ENCODE measurements around the gene NDUFB11. TPM values are rescaled to one million over a fixed set of nuclear protein-coding genes. Genes with fewer than 3 reads are reported as not detected.

Gene NDUFB11
- total RNA-seq, 4 donors from 2014 or later: 64.3 to 91.1 (median 71.4) TPM

DNA sequence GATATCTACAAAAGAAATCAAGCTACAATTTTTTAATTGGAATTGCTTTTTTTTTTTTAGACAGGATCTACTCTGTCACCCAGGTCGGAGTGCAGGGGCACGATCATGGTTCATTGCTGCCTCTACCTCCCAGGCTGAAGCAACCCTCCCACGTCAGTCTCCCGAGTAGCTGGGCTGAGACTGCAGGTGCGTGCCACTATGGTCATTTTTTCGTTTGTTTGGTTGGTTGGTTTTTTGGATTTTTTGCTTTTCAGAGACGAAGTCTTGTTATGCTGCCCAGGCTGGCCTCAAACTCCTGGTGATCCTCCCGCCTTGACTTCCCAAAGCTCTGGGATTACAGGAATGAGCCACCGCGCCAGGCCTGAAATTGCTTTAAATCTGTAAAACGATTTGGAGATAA, 50.6 kb downstream of the NDUFB11 start:
- in situ Hi-C loops (cut with MboI; ENCODE audit: low pct_ligation_motif_present in 1 of 4, low pct_unique_long_range_greater_than_20kb in 1 of 4, low sequenced_read_pairs in 3 of 4): no loop called here
- TF ChIP-seq POLR2AphosphoS5 (IDR thresholded peaks at IDR 0.05) (no peak), EP300 (IDR thresholded peaks at IDR 0.05; ENCODE audit: low read depth) (no peak), POLR2A (IDR thresholded peaks at IDR 0.05) (no peak)
- TF ChIP-seq, protein P1, sequence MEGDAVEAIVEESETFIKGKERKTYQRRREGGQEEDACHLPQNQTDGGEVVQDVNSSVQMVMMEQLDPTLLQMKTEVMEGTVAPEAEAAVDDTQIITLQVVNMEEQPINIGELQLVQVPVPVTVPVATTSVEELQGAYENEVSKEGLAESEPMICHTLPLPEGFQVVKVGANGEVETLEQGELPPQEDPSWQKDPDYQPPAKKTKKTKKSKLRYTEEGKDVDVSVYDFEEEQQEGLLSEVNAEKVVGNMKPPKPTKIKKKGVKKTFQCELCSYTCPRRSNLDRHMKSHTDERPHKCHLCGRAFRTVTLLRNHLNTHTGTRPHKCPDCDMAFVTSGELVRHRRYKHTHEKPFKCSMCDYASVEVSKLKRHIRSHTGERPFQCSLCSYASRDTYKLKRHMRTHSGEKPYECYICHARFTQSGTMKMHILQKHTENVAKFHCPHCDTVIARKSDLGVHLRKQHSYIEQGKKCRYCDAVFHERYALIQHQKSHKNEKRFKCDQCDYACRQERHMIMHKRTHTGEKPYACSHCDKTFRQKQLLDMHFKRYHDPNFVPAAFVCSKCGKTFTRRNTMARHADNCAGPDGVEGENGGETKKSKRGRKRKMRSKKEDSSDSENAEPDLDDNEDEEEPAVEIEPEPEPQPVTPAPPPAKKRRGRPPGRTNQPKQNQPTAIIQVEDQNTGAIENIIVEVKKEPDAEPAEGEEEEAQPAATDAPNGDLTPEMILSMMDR (IDR thresholded peaks at IDR 0.05): no peak
- Histone ChIP-seq H3K4me3 (no peak overlapping the region), H3K27me3 (no peaks in the 10 kb centered on the region), H3K36me3 (no peaks in the 10 kb centered on the region), H3K9me3 (no peaks in the 10 kb centered on the region), H3K27ac (no peak overlapping the region), H3K4me1 (no peaks in the 10 kb centered on the region)
- no peak for DNase-seq
- intact Hi-C loops (cut with DNase I; ENCODE audit: low total_unique reads): no loop called here
- 72% methylated on average over 11 of the region's 11 CpGs; no CpG with 5 or more reads in 1 of the 2 donors for WGBS, 2 donors (ENCODE audit: low coverage in 1 of 2)

DNA sequence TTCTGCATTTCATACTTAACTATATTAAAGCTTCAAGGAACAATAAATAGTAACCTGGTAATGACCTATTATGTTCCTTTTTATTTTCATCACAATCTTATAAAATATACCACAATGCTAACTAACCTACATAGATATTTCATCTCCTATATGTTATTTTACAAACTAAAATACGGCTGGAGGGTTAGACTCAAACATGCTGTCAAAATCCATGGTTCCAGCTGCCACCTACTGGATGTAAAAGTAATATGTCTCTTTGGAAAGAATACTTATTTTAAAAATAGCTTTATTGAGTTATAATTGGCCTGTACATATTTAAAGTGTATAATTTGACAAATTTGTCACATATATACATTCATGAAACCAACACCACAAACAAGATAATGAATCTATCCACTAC, 51.3 kb downstream of the NDUFB11 start:
- in situ Hi-C loops (cut with MboI; ENCODE audit: low pct_ligation_motif_present in 1 of 4, low pct_unique_long_range_greater_than_20kb in 1 of 4, low sequenced_read_pairs in 3 of 4) (no loop called here), intact Hi-C loops (cut with DNase I; ENCODE audit: low total_unique reads) (no loop called here)
- WGBS, 2 donors (ENCODE audit: low coverage in 1 of 2): 9 to 20% methylated on average over 1 of the region's 1 CpG
- TF ChIP-seq, protein P1 (IDR thresholded peaks at IDR 0.05): peak in 4 of 5 experiments; percentile 17 to 30 (median 28)
- no peak for TF ChIP-seq POLR2AphosphoS5 (IDR thresholded peaks at IDR 0.05)
- TF ChIP-seq EP300 (IDR thresholded peaks at IDR 0.05; ENCODE audit: low read depth): no peak
- Histone ChIP-seq H3K4me1 (no peaks in the 10 kb centered on the region), H3K27ac (no peak overlapping the region), H3K27me3 (no peaks in the 10 kb centered on the region), H3K36me3 (no peaks in the 10 kb centered on the region), H3K4me3 (no peak overlapping the region), H3K9me3 (no peaks in the 10 kb centered on the region)
- DNase-seq: no peak

Small RNA genes lying within 50 kb of the gene (small RNA-seq; reads per million reads assigned to genes)
- gene RNU12-2P: 0 reads per million in 4 donors

Other genes with a start within 250 kb of the NDUFB11 start
- 1 to 10 TPM in 3 of 4 donors, under 1 TPM in 1; 0.60 to 5.6 (median 3.1) TPM for gene JADE3, start 232.3 kb downstream of the NDUFB11 start, total RNA-seq
- gene RGN, start 66.3 kb downstream of the NDUFB11 start, total RNA-seq: 1 to 10 TPM in 1 of 4 donors, under 1 TPM in 1, not detected in 2; 0.96 to 1.3 TPM
- 10 to 100 TPM; 28.6 to 70.8 (median 31.5) TPM for gene RBM10, start 519 bp upstream of the NDUFB11 start, total RNA-seq
- 100 to 1,000 TPM; 145 to 182 (median 163) TPM for gene UBA1, start 49.1 kb upstream of the NDUFB11 start, total RNA-seq
- 100 to 1,000 TPM; 105 to 181 (median 151) TPM for gene CDK16, start 74.0 kb upstream of the NDUFB11 start, total RNA-seq
- 10 to 100 TPM in 3 of 4 donors, 1 to 10 TPM in 1; 5.0 to 45.3 (median 22.3) TPM for gene USP11, start 88.3 kb upstream of the NDUFB11 start, total RNA-seq
- under 1 TPM in 2 of 4 donors, not detected in 2; 0.14 to 0.32 TPM for gene ZNF157, start 225.9 kb upstream of the NDUFB11 start, total RNA-seq

Measured in transverse colon (tissue), 4 donors.